Right atrium auricular region (tissue), 2 donors: ENCODE measurements around the gene LHPP. TPM values are rescaled to one million over a fixed set of nuclear protein-coding genes. Genes with fewer than 3 reads are reported as not detected.

Source experiments
- DNase-seq: peaks from one replicate; pipeline ENCODE4 v3.0.0-alpha.2; 2019; ENCODE audit warnings: low spot score
- H3K27ac ChIP-seq, 2 donors: fragments of 200-600 bp; sonication (generic); 1 replicate in 1 of 2; 2 replicates in 1 of 2; pipeline ENCODE4 v1.5.1; 2016 to 2019
- H3K27me3 ChIP-seq, 2 donors: fragments of 200-600 bp; sonication (generic); one replicate each; pipeline versions ENCODE4 v1.5.1 to v1.6.0; 2017 to 2019
- H3K36me3 ChIP-seq: fragments of 200-600 bp; sonication (generic); one replicate; pipeline ENCODE4 v1.5.1; 2016
- H3K4me1 ChIP-seq, 2 donors: fragments of 200-600 bp; sonication (generic); one replicate each; pipeline versions ENCODE4 v1.5.1 to v1.6.0; 2017 to 2019
- H3K4me3 ChIP-seq, 2 donors: fragments of 200-600 bp; sonication (generic); 1 replicate in 1 of 2; 2 replicates in 1 of 2; pipeline ENCODE4 v1.5.1; 2017 to 2019; ENCODE audit warnings: mild to moderate bottlenecking in 1 of 2, moderate library complexity in 1 of 2
- H3K9me3 ChIP-seq, 2 donors: fragments of 200-600 bp; sonication (generic); one replicate each; pipeline ENCODE4 v1.5.1; 2019
- total RNA-seq, 2 donors: library from RNA; depleted of rRNA; stranded (reverse); fragments of >200 nt; gene quantifications; one replicate each; pipeline ENCODE4 v1.1.0, GENCODE V29; 2016
- TF ChIP-seq, protein P1 (sequence below), 2 donors: fragments of 200-600 bp; sonication (generic); IDR thresholded peaks; one replicate each; pipeline ENCODE4 v1.5.1; 2019; ENCODE audit warnings: antibody characterized with exemption in 2 of 2

Gene LHPP
- total RNA-seq, 2 donors from 2014 or later: 10.3 to 23.7 TPM

DNA sequence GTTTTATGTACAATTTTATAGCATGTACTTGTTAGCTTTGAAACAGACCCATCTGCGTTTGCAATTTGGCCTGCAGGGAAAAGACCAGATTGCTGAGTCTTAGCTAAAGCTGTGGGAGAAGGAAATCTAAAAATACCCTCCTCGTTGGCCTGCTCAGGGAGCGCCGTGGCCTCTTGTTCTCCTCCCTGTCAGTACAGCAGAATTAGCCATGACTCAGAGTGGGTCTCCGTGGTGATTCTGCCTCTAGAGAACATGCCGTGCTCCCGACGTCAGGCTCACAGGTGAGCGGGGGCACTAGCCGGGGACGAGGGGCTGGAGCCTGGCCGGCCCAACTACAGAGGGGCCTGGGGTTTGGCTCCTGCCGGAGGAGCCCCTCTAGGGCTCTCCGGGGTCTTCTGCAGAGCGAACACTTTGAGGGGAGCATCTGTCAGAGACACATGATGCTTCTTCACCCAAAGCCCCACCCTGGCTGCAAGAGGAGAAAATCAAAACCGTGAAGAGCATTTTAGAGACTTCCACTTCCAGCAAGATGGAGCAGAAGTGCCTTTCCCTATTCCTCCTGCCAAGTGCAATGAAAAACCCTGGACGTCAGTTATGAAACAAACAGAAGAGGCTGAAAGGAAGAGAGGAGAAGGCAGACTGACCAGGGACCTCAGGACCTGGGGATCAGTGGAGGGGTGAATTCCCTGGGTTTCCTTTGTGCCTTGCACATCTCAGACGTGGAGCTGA lies 98.9 kb downstream of the LHPP start:
- Histone ChIP-seq H3K4me3 (no peak overlapping the region), H3K27ac (peak overlapping the region; percentile 81 to 83), H3K4me1 (peaks cover 0 to 36% of the 10 kb centered on the region in 2 donors), H3K9me3 (no peaks in the 10 kb centered on the region), H3K36me3 (no peaks in the 10 kb centered on the region), H3K27me3 (no peaks in the 10 kb centered on the region)
- TF ChIP-seq, protein P1, sequence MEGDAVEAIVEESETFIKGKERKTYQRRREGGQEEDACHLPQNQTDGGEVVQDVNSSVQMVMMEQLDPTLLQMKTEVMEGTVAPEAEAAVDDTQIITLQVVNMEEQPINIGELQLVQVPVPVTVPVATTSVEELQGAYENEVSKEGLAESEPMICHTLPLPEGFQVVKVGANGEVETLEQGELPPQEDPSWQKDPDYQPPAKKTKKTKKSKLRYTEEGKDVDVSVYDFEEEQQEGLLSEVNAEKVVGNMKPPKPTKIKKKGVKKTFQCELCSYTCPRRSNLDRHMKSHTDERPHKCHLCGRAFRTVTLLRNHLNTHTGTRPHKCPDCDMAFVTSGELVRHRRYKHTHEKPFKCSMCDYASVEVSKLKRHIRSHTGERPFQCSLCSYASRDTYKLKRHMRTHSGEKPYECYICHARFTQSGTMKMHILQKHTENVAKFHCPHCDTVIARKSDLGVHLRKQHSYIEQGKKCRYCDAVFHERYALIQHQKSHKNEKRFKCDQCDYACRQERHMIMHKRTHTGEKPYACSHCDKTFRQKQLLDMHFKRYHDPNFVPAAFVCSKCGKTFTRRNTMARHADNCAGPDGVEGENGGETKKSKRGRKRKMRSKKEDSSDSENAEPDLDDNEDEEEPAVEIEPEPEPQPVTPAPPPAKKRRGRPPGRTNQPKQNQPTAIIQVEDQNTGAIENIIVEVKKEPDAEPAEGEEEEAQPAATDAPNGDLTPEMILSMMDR (IDR thresholded peaks at IDR 0.05): no peak
- DNase-seq: peak; percentile 77

GRCh38 chr10:124561206-124561605 lies 99.6 kb downstream of the LHPP start:
- TF ChIP-seq, protein P1 (IDR thresholded peaks at IDR 0.05): no peak
- Histone ChIP-seq H3K4me1 (peaks cover 0 to 36% of the 10 kb centered on the region in 2 donors), H3K4me3 (no peak overlapping the region), H3K36me3 (no peaks in the 10 kb centered on the region), H3K27me3 (no peaks in the 10 kb centered on the region), H3K27ac (peak overlapping the region; percentile 81 to 83), H3K9me3 (no peaks in the 10 kb centered on the region)
- no peak for DNase-seq

- Histone ChIP-seq H3K4me3 (no peak overlapping the region), H3K27ac (no peak overlapping the region), H3K4me1 (peaks cover 0 to 36% of the 10 kb centered on the region in 2 donors), H3K36me3 (no peaks in the 10 kb centered on the region), H3K27me3 (no peaks in the 10 kb centered on the region), H3K9me3 (no peaks in the 10 kb centered on the region)
- TF ChIP-seq, protein P1 (IDR thresholded peaks at IDR 0.05): no peak
- no peak for DNase-seq
Measured at GRCh38 chr10:124562425-124563060, 100.9 kb downstream of the LHPP start.

DNA sequence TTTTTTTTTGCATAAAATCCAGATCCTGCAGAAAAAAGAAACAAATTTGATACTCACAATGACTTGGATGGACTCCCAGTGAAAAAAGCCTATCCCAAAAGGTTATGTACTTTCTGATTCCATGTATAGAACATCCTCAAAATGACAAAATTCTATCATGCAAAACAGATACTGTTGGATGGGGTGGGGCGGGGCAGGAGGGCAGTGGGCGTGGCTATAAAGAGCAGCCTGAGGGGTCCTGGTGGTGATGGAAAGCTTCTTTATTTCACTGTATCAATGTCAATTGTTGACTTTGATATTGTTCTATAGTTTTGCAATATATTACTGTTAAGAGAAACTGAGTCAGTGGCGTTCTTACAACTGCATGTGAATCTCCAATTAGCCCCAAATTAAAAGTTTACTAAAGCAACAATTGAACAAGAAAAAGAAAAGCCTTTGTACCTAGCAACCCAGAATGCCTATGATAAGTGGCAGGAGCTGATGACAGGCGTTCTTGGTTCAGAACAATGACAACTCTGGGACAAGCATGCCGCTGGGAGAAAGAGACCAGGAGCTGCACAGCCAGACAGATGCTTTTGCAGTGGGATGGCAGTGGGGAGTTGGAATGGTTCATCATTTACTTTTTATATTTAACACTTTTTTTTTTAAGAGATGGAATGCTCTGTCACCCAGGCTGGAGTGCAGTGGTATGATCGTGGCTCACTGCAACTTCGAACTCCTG lies 101.9 kb downstream of the LHPP start:
- H3K9me3 ChIP-seq: no peaks in the 10 kb centered on the region
- peaks cover 0 to 28% of the 10 kb centered on the region in 2 donors for H3K4me1 ChIP-seq
- H3K27me3 ChIP-seq: no peaks in the 10 kb centered on the region
- TF ChIP-seq, protein P1 (IDR thresholded peaks at IDR 0.05): no peak
- no peak for DNase-seq
- no peaks in the 10 kb centered on the region for H3K36me3 ChIP-seq
- H3K4me3 ChIP-seq: no peak overlapping the region
- H3K27ac ChIP-seq: no peak overlapping the region

DNA sequence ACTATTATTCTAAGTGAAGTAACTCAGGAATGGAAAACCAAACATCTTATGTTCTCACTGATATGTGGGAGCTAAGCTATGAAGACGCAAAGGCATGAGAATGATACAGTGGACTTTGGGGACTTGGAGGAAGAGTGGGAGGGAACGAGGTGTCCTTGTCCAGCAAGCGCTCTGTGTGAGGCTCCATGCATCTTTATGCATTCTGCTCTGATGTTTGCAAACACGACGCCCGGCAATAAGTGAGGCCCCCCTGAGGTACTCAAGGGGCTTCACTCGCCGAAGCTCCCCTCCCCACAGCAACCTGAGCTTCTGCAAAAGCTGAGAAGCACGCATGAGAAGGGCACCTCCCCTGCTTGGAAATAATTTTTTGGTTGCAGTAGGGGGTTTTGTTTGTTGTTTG lies 103.3 kb downstream of the LHPP start:
- TF ChIP-seq, protein P1 (IDR thresholded peaks at IDR 0.05): no peak
- H3K4me1 ChIP-seq: peaks cover 0 to 14% of the 10 kb centered on the region in 2 donors
- no peak for DNase-seq
- H3K4me3 ChIP-seq: no peak overlapping the region
- H3K9me3 ChIP-seq: no peaks in the 10 kb centered on the region
- no peaks in the 10 kb centered on the region for H3K27me3 ChIP-seq
- H3K27ac ChIP-seq: peak overlapping the region in 1 of 2 donors; percentile 50
- no peaks in the 10 kb centered on the region for H3K36me3 ChIP-seq
